NCI-H1694 treated with DMSO at 0.1 percent for 48 hours (cell line): ENCODE data around the gene CRTC1.
"Not testable (repeated sequence)": the region's sequence is repeated elsewhere in the genome, so short reads cannot be mapped to it uniquely, and the experiment has no call there.

ENCODE experiments used
- DNase-seq: peaks from one replicate; lab custom pipeline; 2025; lab: John Stamatoyannopoulos, UW

The CRTC1 gene

GRCh38 chr19:18701250-18701608 is 17.7 kb downstream of the CRTC1 start:
- no peak for DNase-seq

DNA sequence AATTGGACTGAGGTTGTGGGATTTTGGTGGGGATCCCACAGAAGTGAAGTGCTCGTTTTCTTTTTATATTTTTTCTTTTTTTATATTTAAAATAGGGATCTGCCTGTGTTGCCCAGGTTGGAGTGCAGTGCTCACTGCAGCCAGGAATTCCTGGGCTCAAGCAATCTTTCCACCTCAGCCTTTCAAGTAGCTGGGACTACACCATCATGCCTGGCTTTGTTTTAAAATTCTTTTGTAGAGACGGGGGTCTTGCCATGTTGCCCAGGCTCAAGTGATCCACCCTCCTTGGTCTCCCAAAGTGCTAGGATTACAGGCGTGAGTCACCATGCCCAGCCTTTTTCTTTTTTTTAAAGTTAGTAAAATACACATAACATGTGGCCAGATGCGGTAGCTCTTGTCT is 20.6 kb downstream of the CRTC1 start:
- no peak for DNase-seq

DNA sequence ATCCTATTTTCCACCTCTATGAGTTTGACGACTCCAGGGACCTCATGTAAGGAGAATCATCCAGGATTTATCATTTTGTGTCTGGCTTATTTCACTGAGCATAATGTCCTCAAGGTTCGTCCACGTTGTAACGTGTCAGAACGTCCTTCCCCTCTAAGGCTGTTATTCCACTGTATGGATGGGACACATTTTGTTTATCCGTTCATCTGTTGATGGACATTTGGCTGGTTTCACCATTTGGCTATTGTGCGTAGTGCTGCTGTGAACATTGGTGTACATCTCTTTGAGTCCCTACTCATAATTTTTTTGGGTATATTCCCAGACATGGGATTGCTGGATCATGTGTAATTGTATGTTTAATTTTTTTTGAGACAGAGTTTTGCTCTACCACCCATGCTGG is 21.5 kb downstream of the CRTC1 start:
- no peak for DNase-seq

DNA sequence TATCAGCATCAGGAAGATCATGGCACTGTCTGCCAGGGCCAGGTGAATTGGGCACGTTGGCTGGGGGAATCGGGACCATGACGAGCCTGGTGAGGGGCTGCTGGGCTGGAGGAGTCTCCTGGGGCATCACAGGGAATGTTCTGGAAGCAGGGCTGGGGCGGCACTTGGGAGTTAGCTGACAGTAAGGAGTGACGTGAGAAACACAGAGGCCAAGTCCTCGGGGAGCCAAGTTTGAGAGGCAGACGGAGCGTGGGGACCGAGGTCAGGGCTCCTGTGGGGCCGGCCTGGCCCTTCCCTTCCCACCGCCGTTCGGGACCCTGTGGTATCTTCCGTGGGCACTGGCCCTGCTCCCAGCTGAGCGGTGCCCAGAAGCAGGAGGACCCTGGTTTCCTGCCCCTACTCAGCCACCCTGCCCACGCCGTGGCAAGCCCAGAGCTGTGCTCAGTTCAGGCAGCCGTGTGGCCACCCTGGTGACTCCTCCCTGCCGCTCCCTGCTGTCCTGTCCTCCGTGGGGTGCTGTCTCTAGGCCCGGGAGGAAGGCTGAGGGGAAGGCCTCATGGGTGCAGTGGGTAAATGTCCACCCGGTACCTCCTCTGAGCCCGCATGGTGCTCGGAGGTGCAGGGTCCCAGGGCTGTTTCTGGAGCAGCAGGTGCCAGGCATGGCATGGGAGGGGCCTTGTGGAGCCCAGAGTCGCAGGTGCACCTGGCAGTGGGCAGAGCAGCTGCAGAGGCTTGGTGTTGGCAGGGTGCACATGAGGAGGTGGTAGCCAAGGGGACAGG is 25.2 kb downstream of the CRTC1 start:
- no peak for DNase-seq

GRCh38 chr19:18709546-18709945 is 26.1 kb downstream of the CRTC1 start:
- DNase-seq = no peak

DNA sequence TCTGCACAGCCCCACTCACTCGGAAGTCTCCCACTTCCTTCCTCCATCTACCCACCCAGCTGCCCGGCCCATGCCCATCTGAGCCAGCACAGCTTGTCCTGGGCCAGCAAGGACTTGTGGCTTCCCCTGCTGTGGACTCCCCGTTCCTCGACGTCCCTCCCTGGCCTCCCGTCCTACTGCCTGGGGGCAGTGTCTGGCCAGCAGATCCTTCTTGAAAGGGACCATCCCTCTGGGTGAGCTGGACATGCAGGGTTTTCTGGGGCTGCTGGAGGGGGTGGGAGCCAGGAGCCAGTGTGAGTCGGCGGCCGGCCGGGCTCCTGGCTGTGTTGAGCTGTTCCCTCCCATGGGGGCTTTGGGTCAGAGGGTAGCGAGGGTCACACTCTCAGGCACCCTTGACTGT is 26.7 kb downstream of the CRTC1 start:
- no peak for DNase-seq

DNA sequence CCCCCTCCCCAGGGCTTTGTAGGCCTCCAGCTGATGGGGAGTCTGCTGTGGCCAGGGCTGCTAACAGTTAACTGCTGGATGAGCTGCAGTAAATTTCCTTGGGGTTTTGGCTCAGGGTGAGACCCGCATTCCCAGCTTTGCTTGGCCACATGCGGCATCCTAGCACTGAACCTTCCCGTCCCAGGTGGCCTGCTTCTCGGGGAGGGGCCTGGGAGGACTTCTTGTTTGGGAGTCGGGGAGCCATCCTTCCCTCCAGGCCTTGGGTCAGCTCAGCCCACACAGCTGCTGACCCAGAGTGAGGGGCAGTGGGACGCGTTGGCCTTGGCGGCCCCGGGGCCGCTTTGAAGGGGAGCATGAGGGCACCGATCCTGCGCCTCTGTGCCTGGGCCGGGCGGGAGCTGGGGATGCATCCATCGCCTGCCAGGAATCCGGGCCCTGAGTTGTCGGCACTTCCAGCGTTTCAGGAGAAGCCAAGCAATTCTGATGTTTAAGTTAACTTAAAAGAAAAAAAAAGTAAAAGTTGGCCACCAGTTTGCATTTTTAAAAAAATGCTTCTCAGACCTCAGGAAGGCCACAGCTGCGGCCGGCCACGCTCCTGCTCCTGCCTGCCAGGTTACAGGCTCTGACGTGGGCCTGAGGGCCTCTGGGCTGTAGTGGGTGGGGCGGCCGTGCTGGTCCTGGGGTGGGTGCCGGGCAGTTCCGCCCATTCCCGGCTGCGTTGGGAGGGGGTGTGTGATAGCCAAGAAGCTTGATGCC is 27.7 kb downstream of the CRTC1 start:
- no peak for DNase-seq

DNA sequence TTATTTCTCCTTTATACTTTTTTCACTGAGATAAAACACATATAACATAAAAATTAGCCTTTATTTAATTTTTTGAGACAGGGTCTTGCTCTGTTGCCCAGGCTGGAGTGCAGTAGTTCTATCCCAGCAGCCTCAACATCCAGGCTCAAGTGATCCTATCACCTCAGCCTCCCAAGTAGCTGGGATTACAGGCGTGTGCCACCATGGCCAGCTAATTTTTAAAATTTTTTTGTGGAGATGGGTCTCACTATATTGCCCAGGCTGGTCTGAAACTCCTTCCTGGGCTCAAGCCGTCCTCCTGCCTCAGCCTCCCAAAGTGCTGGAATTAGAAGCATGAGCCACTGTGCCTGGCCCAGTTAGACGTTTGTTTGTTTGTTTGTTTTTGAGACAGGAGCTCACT is 28.4 kb downstream of the CRTC1 start:
- DNase-seq = no peak

DNA sequence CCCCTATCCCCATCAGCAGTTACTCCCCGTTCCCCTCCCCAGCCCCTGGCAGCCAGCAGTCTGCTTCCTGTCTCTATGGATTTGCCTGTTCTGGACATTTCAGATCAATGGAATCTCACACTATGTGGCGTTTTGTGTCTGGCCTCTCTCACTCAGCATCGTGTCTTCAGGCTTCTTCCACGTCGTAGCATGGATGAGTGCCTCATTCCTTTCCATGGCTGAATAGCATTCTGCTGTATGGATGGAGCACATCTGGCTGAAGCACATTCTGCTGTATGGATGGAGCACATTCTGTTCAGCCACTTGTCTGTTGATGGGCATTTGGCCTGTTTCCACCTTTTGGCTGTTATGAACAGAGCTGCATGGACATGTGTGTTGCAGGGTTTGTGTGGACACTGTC is 29.5 kb downstream of the CRTC1 start:
- no peak for DNase-seq

DNA sequence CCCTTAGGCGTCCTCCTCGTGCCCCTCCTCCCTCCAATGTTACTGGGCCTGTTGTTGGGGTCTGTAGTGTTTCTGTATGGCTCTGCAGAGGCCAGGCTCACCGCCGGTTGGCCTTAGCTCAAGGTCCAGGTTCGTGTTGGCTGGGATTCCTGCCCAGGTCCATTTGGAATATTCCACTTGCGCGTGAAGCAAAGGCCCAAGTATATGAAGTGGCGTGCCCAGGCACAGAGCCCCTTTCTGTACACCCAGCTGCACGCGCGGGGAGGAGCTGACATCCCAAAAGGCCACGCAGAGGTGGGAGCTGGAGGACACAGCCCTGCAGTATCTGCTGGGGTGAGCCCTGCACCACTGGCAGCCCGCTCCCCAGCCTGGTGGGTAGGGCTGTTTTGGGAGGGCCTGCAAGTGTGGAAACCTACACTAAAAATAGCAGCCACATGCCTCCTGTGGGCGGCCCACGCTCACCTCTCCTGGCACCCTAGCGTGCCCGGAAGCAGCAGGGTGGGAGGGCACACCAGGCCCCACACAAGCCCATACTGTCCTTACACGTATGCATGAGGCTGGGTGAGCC is 30.2 kb downstream of the CRTC1 start:
- DNase-seq = no peak

GRCh38 chr19:18715416-18715815 is 31.9 kb downstream of the CRTC1 start:
- no peak for DNase-seq

- DNase-seq = no peak
Observed at GRCh38 chr19:18716857-18717256, 33.4 kb downstream of the CRTC1 start.

GRCh38 chr19:18717601-18718000 is 34.1 kb downstream of the CRTC1 start:
- no peak for DNase-seq

- no peak for DNase-seq
Observed at GRCh38 chr19:18718015-18718526, 34.6 kb downstream of the CRTC1 start.

- DNase-seq = no peak
Observed at GRCh38 chr19:18718846-18719458, 35.5 kb downstream of the CRTC1 start.

DNA sequence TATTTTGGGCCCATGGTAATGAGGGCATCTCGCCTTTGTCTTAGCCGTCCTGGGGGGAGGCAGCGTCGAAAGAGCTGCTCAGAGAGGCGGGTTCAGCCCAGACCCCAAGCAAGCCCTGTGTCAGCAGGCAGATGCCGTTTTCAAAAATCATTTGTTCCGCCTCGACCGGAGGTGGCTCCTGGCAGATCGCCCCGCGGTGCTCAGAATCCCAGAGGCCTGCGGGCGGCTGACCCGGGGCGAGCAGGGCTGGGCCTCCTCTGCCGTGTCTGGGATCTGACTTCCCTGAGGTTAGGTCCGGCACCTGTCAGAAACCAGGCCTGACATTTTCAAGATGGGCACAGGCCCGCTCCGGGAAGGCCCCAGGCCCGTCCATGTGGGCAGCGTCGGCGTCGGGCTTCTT is 36.1 kb downstream of the CRTC1 start:
- no peak for DNase-seq

GRCh38 chr19:18723871-18724377 is 40.4 kb downstream of the CRTC1 start:
- no peak for DNase-seq

GRCh38 chr19:18725841-18726770 is 42.6 kb downstream of the CRTC1 start:
- no peak for DNase-seq

- DNase-seq = no peak
Observed at GRCh38 chr19:18726846-18727245, 43.4 kb downstream of the CRTC1 start.

- not testable (repeated sequence) for DNase-seq
Observed at GRCh38 chr19:18727602-18728001, 44.1 kb downstream of the CRTC1 start.

GRCh38 chr19:18729933-18730530 is 46.6 kb downstream of the CRTC1 start:
- no peak for DNase-seq
